K562 (cell line): ENCODE data around the gene CR2. TPM values are rescaled to one million over a fixed set of nuclear protein-coding genes. Genes with fewer than 3 reads are reported as not detected.

Source experiments
- ARHGAP35 ChIP-seq: fragments of 450-650 bp; IDR thresholded peaks from 2 replicates; pipeline ENCODE4 v1.6.1; 2018; ENCODE audit not compliant: partially characterized antibody
- ARID2 ChIP-seq: fragments of 450-650 bp; IDR thresholded peaks from 2 replicates; pipeline ENCODE4 v1.6.1; 2017; ENCODE audit warnings: antibody characterized with exemption, mild to moderate bottlenecking
- BCOR ChIP-seq: fragments of 450-650 bp; IDR thresholded peaks from 2 replicates; pipeline ENCODE4 v1.6.1; 2016
- ELF2 ChIP-seq: fragments of 250-450 bp; sonication (Bioruptor Pico); IDR thresholded peaks from 2 replicates; pipeline ENCODE4 v1.5.0; 2021; ENCODE audit warnings: mild to moderate bottlenecking
- ESRRB ChIP-seq: fragments of 250-450 bp; sonication (Bioruptor Pico); IDR thresholded peaks from 2 replicates; pipeline ENCODE4 v1.5.0; 2020; ENCODE audit warnings: mild to moderate bottlenecking, moderate library complexity, borderline replicate concordance
- GABPB1 ChIP-seq: sonication (generic); formaldehyde crosslinking; IDR thresholded peaks from 2 replicates; pipeline ENCODE4 v1.8.0; 2022; ENCODE audit warnings: mild to moderate bottlenecking, missing genetic modification reagents
- L3MBTL2 ChIP-seq: fragments of 450-650 bp; IDR thresholded peaks from 2 replicates; pipeline ENCODE4 v1.6.1; 2016; ENCODE audit warnings: mild to moderate bottlenecking, moderate library complexity
- NR1H2 ChIP-seq: sonication (generic); formaldehyde crosslinking; IDR thresholded peaks from 2 replicates; pipeline ENCODE4 v1.4.0; 2020; ENCODE audit warnings: mild to moderate bottlenecking, missing genetic modification reagents
- RAD51 ChIP-seq: fragments of 450-650 bp; IDR thresholded peaks from 2 replicates; pipeline ENCODE4 v1.7.1; 2016; ENCODE audit warnings: low read depth, mild to moderate bottlenecking, borderline replicate concordance
- RFX1 ChIP-seq: fragments of 450-650 bp; IDR thresholded peaks from 2 replicates; pipeline ENCODE4 v1.6.1; 2016; ENCODE audit warnings: mild to moderate bottlenecking, moderate library complexity
- SAFB ChIP-seq: fragments of 200-400 bp; formaldehyde crosslinking; IDR thresholded peaks from 2 replicates; pipeline ENCODE4 v1.6.1; 2017; ENCODE audit warnings: low read depth, low read length, borderline replicate concordance
- ZBTB17 ChIP-seq: fragments of 450-650 bp; formaldehyde crosslinking; IDR thresholded peaks from 2 replicates; pipeline ENCODE4 v1.4.0; 2020; ENCODE audit warnings: mild to moderate bottlenecking
- ZNF146 ChIP-seq: IDR thresholded peaks from one replicate; pipeline ENCODE4 v1.6.1; 2018; ENCODE audit warnings: missing compliant biosample characterization; ENCODE audit not compliant: unreplicated experiment
- ZNF23 ChIP-seq: fragments of 250-450 bp; sonication (Bioruptor Pico); IDR thresholded peaks from 2 replicates; pipeline ENCODE4 v1.4.0; 2020; ENCODE audit warnings: mild to moderate bottlenecking
- ZNF263 ChIP-seq: sonication (generic); formaldehyde crosslinking; IDR thresholded peaks from 2 replicates; pipeline ENCODE4 v1.8.0; 2022; ENCODE audit warnings: mild to moderate bottlenecking, missing genetic modification reagents, borderline replicate concordance
- ZNF316 ChIP-seq: fragments of 450-650 bp; IDR thresholded peaks from 2 replicates; pipeline ENCODE4 v1.6.1; 2016
- ZNF695 ChIP-seq: fragments of 450-650 bp; formaldehyde crosslinking; IDR thresholded peaks from 2 replicates; pipeline ENCODE4 v1.4.0; 2020; ENCODE audit warnings: mild to moderate bottlenecking, moderate library complexity
- polyA plus RNA-seq, 8 experiments: library from polyadenylated mRNA; depleted of rRNA in 4 of 8; stranded (reverse) in 5 of 8; unstranded in 3 of 8; fragments of >200 nt; fragmentation: Nextera tagmentation in 2 of 8; fragmentation: Illumina TruSeq in 1 of 8; extraction: Ambion mirVana in 2 of 8; extraction: Trizol in 1 of 8; gene quantifications; 2 replicates each; pipeline versions ENCODE4 v1.2.1 to v1.2.3, GENCODE V29; 2011 to 2014; ENCODE audit warnings: inconsistent platforms in 1 of 8, missing spikeins in 1 of 8
- total RNA-seq, 7 experiments: library from RNA; depleted of rRNA in 6 of 7; stranded (reverse); fragments of >200 nt in 6 of 7; fragmentation: Illumina TruSeq in 2 of 7; extraction: Trizol in 2 of 7; gene quantifications; 2 replicates each; pipeline versions ENCODE4 v1.2.1 to v1.2.3, GENCODE V29; 2011 to 2021; ENCODE audit warnings: low replicate concordance in 1 of 7
- TF ChIP-seq, protein P1 (sequence below): fragments of 250-450 bp; sonication (Bioruptor Pico); IDR thresholded peaks from 2 replicates; pipeline ENCODE4 v1.8.0; 2022; ENCODE audit warnings: inconsistent platforms
- TF ChIP-seq, protein P2 (sequence below), 2 experiments: fragments of 150-350 bp in 1 of 2; IDR thresholded peaks; 2 replicates each; pipeline ENCODE4 v1.6.1; 2012 to 2016; ENCODE audit warnings: low read depth in 2 of 2, low read length in 2 of 2, mild to moderate bottlenecking in 1 of 2, moderate library complexity in 1 of 2
- TF ChIP-seq, protein P3 (sequence below): sonication (generic); formaldehyde crosslinking; IDR thresholded peaks from 2 replicates; pipeline ENCODE4 v1.9.0; 2022; ENCODE audit warnings: mild to moderate bottlenecking, missing genetic modification reagents
- TF ChIP-seq, protein P4 (sequence below): fragments of 450-650 bp; IDR thresholded peaks from 2 replicates; pipeline ENCODE4 v1.6.1; 2017; ENCODE audit warnings: antibody characterized with exemption

CR2 gene
- total and polyA plus RNA-seq, 9 of the 15 experiments (the other 6 are each of a cell fraction or from before 2014, with no cell fraction given) = 0.07 to 0.67 (median 0.37) TPM

DNA sequence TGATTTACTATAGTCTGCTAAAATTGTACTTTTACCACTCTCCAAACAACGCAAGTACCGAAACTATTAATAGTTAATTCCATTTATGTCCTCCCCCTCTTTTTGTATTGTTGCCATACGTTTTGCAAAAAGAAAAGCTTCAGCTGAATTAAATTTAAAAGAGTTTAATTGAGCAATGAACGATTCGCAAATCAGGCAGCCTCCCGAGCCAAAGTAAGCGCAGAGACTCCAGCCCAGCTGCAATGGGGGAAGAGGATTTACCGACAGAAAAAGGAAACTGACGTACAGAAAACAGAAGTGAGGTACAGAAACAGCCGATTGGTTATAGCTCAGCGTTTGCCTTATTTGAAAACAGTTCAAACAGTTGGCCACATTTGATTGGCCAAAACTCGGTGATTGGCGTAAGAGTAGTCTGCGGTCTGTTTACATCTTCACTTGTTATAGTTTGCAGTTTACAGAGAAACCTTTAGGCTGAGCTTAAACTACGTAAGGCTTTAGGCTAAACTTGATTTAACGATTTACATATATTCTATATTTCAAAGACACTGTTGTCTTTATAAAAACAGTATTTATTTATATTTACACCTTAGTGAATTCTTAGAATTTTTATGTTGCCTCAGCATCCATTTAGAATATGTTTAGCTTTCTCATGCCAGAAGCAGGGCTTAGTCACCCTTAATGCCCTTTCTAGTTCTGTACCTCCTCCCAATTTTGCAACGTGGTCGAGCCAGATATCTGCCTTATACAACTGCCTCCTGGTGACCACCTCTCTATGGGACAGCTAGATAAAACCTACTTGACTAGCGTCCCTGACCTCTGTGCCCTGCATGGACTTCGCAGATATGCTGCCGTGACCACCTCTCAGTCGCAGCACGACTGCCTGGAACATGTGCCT lies 65.6 kb downstream of the CR2 start (continued):
- TF ChIP-seq, protein P1, sequence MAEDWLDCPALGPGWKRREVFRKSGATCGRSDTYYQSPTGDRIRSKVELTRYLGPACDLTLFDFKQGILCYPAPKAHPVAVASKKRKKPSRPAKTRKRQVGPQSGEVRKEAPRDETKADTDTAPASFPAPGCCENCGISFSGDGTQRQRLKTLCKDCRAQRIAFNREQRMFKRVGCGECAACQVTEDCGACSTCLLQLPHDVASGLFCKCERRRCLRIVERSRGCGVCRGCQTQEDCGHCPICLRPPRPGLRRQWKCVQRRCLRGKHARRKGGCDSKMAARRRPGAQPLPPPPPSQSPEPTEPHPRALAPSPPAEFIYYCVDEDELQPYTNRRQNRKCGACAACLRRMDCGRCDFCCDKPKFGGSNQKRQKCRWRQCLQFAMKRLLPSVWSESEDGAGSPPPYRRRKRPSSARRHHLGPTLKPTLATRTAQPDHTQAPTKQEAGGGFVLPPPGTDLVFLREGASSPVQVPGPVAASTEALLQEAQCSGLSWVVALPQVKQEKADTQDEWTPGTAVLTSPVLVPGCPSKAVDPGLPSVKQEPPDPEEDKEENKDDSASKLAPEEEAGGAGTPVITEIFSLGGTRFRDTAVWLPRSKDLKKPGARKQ (CRISPR knock-in tag) = no peak
- TF ChIP-seq ZNF695 (CRISPR knock-in tag) = no peak
- TF ChIP-seq GABPB1 (CRISPR knock-in tag) = no peak; the same call in 1 of the 2 replicates
- TF ChIP-seq NR1H2 (CRISPR knock-in tag) = no peak
- peak; percentile 46; the same call in 1 of the 2 replicates for TF ChIP-seq ZNF23 (CRISPR knock-in tag)
- no peak for TF ChIP-seq ARID2
- peak; percentile 99 for TF ChIP-seq L3MBTL2
- no peak for TF ChIP-seq ELF2 (CRISPR knock-in tag)
- TF ChIP-seq ZBTB17 (CRISPR knock-in tag) = 0 out of 2 replicates have a peak, but pooled peaks have one; percentile 30
- TF ChIP-seq, protein P2, sequence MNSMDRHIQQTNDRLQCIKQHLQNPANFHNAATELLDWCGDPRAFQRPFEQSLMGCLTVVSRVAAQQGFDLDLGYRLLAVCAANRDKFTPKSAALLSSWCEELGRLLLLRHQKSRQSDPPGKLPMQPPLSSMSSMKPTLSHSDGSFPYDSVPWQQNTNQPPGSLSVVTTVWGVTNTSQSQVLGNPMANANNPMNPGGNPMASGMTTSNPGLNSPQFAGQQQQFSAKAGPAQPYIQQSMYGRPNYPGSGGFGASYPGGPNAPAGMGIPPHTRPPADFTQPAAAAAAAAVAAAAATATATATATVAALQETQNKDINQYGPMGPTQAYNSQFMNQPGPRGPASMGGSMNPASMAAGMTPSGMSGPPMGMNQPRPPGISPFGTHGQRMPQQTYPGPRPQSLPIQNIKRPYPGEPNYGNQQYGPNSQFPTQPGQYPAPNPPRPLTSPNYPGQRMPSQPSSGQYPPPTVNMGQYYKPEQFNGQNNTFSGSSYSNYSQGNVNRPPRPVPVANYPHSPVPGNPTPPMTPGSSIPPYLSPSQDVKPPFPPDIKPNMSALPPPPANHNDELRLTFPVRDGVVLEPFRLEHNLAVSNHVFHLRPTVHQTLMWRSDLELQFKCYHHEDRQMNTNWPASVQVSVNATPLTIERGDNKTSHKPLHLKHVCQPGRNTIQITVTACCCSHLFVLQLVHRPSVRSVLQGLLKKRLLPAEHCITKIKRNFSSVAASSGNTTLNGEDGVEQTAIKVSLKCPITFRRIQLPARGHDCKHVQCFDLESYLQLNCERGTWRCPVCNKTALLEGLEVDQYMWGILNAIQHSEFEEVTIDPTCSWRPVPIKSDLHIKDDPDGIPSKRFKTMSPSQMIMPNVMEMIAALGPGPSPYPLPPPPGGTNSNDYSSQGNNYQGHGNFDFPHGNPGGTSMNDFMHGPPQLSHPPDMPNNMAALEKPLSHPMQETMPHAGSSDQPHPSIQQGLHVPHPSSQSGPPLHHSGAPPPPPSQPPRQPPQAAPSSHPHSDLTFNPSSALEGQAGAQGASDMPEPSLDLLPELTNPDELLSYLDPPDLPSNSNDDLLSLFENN (IDR thresholded peaks at IDR 0.05; ENCODE audit: low read depth in 2 of 2, low read length in 2 of 2) = peak in 1 of 2 experiments; percentile 94; a peak in 2 of 4 replicates
- TF ChIP-seq ZNF146 (CRISPR knock-in tag) = no peak
- TF ChIP-seq ZNF316 = peak; percentile 93
- no peak for TF ChIP-seq SAFB
- TF ChIP-seq, protein P3, sequence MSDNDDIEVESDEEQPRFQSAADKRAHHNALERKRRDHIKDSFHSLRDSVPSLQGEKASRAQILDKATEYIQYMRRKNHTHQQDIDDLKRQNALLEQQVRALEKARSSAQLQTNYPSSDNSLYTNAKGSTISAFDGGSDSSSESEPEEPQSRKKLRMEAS (CRISPR knock-in tag) = peak; percentile 94
- TF ChIP-seq ARHGAP35 = no peak
- no peak for TF ChIP-seq ESRRB (CRISPR knock-in tag)
- no peak for TF ChIP-seq RFX1
- no peak for TF ChIP-seq ZNF263 (CRISPR knock-in tag)
- TF ChIP-seq RAD51 = peak; percentile 65; the same call in 1 of the 2 replicates
- TF ChIP-seq, protein P4, sequence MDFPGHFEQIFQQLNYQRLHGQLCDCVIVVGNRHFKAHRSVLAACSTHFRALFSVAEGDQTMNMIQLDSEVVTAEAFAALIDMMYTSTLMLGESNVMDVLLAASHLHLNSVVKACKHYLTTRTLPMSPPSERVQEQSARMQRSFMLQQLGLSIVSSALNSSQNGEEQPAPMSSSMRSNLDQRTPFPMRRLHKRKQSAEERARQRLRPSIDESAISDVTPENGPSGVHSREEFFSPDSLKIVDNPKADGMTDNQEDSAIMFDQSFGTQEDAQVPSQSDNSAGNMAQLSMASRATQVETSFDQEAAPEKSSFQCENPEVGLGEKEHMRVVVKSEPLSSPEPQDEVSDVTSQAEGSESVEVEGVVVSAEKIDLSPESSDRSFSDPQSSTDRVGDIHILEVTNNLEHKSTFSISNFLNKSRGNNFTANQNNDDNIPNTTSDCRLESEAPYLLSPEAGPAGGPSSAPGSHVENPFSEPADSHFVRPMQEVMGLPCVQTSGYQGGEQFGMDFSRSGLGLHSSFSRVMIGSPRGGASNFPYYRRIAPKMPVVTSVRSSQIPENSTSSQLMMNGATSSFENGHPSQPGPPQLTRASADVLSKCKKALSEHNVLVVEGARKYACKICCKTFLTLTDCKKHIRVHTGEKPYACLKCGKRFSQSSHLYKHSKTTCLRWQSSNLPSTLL = no peak
- TF ChIP-seq BCOR = peak; percentile 76
